NCI-H748 (cell line): ENCODE data around the gene MYO1F.

Experiments
- DNase-seq: peaks from one replicate; lab custom pipeline; 2025; ENCODE audit not compliant: unreplicated experiment; lab: John Stamatoyannopoulos, UW

Gene MYO1F

GRCh38 chr19:8473648-8474476, 103.4 kb downstream of the MYO1F start:
- DNase-seq, result no peak
